Glutamatergic neuron (in vitro differentiated cells): ENCODE data around the gene SMAD2. TPM values are rescaled to one million over a fixed set of nuclear protein-coding genes. Genes with fewer than 3 reads are reported as not detected.

Source experiments
- DNase-seq: peaks from one replicate; pipeline ENCODE4 v3.0.0; 2022
- H3K27ac Mint-ChIP-seq: one replicate; pipeline ENCODE4 v1.8.0; 2020; ENCODE audit warnings: mild to moderate bottlenecking, mixed read lengths, inconsistent platforms; ENCODE audit not compliant: unreplicated experiment
- H3K27me3 Mint-ChIP-seq: one replicate; pipeline ENCODE4 v1.8.0; 2020; ENCODE audit warnings: mild to moderate bottlenecking, moderate library complexity, mixed read lengths, inconsistent platforms; ENCODE audit not compliant: unreplicated experiment
- H3K36me3 Mint-ChIP-seq: one replicate; pipeline ENCODE4 v1.8.0; 2020; ENCODE audit warnings: mild to moderate bottlenecking, mixed read lengths, inconsistent platforms; ENCODE audit not compliant: unreplicated experiment
- H3K4me1 Mint-ChIP-seq: one replicate; pipeline ENCODE4 v1.8.0; 2020; ENCODE audit warnings: mild to moderate bottlenecking, low read depth, mixed read lengths, inconsistent platforms; ENCODE audit not compliant: unreplicated experiment
- H3K4me3 Mint-ChIP-seq: one replicate; pipeline ENCODE4 v1.8.0; 2020; ENCODE audit warnings: mild to moderate bottlenecking, mixed read lengths, inconsistent platforms; ENCODE audit not compliant: unreplicated experiment
- H3K9me3 Mint-ChIP-seq: one replicate; pipeline ENCODE4 v1.8.0; 2020; ENCODE audit warnings: mild to moderate bottlenecking, moderate library complexity, mixed read lengths, inconsistent platforms; ENCODE audit not compliant: unreplicated experiment
- CTCF ChIP-seq: fragments of 200-600 bp; sonication (generic); IDR thresholded peaks from one replicate; pipeline ENCODE4 v1.5.0; 2021; ENCODE audit not compliant: partially characterized antibody, unreplicated experiment
- total RNA-seq: library from RNA; stranded (reverse); fragmentation: NEBNext Ultra II Directional; extraction: Animal tissue kit (Norgen Biotek cat#: 25700); gene quantifications from one replicate; pipeline ENCODE4 v1.2.1, GENCODE V29; 2021; ENCODE audit not compliant: unreplicated experiment

Gene SMAD2
- total RNA-seq, 1 donor from 2014 or later, result 134 TPM

GRCh38 chr18:47915930-47916329 is 14.5 kb downstream of the SMAD2 start:
- Mint-ChIP-seq H3K9me3 (peaks cover 1% of the 10 kb centered on the region), H3K36me3 (no peaks in the 10 kb centered on the region), H3K4me1 (peaks cover 35% of the 10 kb centered on the region), H3K4me3 (no peak overlapping the region), H3K27me3 (no peaks in the 10 kb centered on the region), H3K27ac (no peak overlapping the region)
- no peak for TF ChIP-seq CTCF
- no peak for DNase-seq

- Mint-ChIP-seq H3K27ac (no peak overlapping the region), H3K4me3 (no peak overlapping the region), H3K27me3 (no peaks in the 10 kb centered on the region), H3K36me3 (no peaks in the 10 kb centered on the region), H3K4me1 (peaks cover 35% of the 10 kb centered on the region), H3K9me3 (peaks cover 1% of the 10 kb centered on the region)
- DNase-seq, result no peak
- TF ChIP-seq CTCF, result no peak
Measured at GRCh38 chr18:47915229-47915628, 15.2 kb downstream of the SMAD2 start.

GRCh38 chr18:47912794-47913585 is 17.5 kb downstream of the SMAD2 start:
- no peak overlapping the region for H3K4me3 Mint-ChIP-seq
- H3K27me3 Mint-ChIP-seq, result peaks cover 1% of the 10 kb centered on the region
- H3K36me3 Mint-ChIP-seq, result no peaks in the 10 kb centered on the region
- H3K4me1 Mint-ChIP-seq, result peaks cover 15% of the 10 kb centered on the region
- peaks cover 1% of the 10 kb centered on the region for H3K9me3 Mint-ChIP-seq
- no peak for TF ChIP-seq CTCF
- no peak overlapping the region for H3K27ac Mint-ChIP-seq
- no peak for DNase-seq

GRCh38 chr18:47912343-47912742 is 18.1 kb downstream of the SMAD2 start:
- peaks cover 1% of the 10 kb centered on the region for H3K9me3 Mint-ChIP-seq
- no peak overlapping the region for H3K4me3 Mint-ChIP-seq
- H3K36me3 Mint-ChIP-seq, result no peaks in the 10 kb centered on the region
- TF ChIP-seq CTCF, result no peak
- no peak for DNase-seq
- H3K27me3 Mint-ChIP-seq, result peaks cover 1% of the 10 kb centered on the region
- H3K27ac Mint-ChIP-seq, result peak overlapping the region; percentile 31
- peaks cover 14% of the 10 kb centered on the region for H3K4me1 Mint-ChIP-seq

GRCh38 chr18:47911877-47912276 is 18.6 kb downstream of the SMAD2 start:
- H3K36me3 Mint-ChIP-seq, result peaks cover 1% of the 10 kb centered on the region
- DNase-seq, result no peak
- H3K27ac Mint-ChIP-seq, result peak overlapping the region; percentile 31
- H3K9me3 Mint-ChIP-seq, result peaks cover 1% of the 10 kb centered on the region
- H3K4me1 Mint-ChIP-seq, result peaks cover 12% of the 10 kb centered on the region
- H3K27me3 Mint-ChIP-seq, result peaks cover 1% of the 10 kb centered on the region
- no peak overlapping the region for H3K4me3 Mint-ChIP-seq
- TF ChIP-seq CTCF, result no peak
